Activated CD8-positive, alpha-beta memory T cell treated with anti-CD3 and anti-CD28 coated beads for 48 hours (primary cell): ENCODE data around the gene GABBR2.
"Not testable (repeated sequence)": the region's sequence is repeated elsewhere in the genome, so short reads cannot be mapped to it uniquely, and the experiment has no call there.

Experiments used
- DNase-seq, 3 experiments: peaks; one replicate each; pipeline ENCODE4 v3.0.0-alpha.2; 2020; ENCODE audit warnings: low read depth in 2 of 3, low spot score in 2 of 3

Gene GABBR2

GRCh38 chr9:98517761-98518160, 191.0 kb downstream of the GABBR2 start:
- DNase-seq: no peak

- no peak for DNase-seq
These were observed 191.7 kb downstream of the GABBR2 start for GRCh38 chr9:98516897-98517503.

DNA sequence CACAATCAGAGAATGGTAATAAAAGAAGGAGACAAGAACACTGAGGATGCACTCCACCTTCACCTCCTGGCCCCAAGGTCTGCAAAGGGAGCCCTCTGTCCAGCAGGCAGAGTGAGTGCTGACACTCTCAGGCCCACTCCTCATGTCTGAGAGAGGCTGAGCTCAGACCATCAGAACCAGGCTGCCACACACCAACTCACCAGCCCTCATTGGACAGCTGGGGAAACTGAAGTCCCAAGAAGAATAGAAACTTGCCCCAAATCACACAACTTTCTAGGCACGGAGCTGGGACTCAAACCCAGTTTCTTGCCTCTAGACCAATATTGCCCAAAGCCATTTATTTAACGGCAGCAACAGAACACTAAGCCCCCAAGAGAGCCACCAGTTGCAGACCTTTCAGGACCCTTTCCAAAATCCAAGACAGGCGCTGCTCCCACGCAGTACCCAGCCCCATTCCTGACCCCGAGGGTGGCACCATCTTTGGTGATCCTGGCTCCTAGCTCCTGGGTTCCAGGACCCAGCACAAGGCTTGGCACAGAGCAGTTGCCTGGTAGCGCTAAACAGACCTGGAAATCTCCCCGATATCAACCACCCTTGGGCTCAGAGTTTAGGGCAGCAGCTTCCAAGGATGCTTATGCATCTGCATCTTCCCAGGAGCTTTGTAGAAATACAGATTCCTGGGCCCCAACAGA, 192.4 kb downstream of the GABBR2 start:
- no peak for DNase-seq

DNA sequence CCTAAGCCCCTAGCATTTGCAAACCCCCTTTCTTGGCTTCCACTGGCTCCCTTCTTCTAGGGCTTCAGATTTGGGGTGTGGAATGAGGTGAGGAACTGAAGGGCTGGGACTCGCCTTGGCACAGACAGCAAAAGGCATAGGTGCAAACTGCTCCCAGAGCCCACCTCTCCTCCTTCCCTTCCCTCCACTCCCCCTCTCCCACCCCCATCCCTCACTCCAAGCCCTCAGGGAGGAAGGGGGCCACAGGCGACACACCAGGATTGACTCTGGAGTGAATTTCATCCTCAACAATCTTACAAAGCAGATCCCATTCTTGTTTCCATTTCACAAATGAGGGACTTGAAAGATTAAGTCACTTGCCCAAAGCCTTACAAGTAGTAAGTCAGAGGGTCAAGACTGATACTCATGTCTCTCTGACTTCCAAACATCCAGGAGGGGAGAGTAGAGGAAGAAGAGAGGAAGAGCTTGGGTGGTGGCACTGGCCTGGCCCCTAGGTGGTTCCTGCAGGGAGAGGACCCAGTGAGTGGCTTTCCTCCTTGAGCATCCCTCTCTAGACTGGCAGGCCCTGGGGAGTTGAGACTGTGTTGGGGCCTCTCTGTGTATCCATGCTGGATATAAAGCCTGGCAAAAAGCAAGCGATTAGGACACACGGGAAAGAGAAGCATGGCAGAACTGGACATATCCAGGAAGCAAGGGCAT, 193.1 kb downstream of the GABBR2 start:
- DNase-seq: no peak

- no peak for DNase-seq
These were observed 193.9 kb downstream of the GABBR2 start for GRCh38 chr9:98514841-98515240.

- not testable (repeated sequence) for DNase-seq
These were observed 200.4 kb downstream of the GABBR2 start for GRCh38 chr9:98508217-98508919.

- DNase-seq: no peak
These were observed 202.2 kb downstream of the GABBR2 start for GRCh38 chr9:98506422-98507054.

DNA sequence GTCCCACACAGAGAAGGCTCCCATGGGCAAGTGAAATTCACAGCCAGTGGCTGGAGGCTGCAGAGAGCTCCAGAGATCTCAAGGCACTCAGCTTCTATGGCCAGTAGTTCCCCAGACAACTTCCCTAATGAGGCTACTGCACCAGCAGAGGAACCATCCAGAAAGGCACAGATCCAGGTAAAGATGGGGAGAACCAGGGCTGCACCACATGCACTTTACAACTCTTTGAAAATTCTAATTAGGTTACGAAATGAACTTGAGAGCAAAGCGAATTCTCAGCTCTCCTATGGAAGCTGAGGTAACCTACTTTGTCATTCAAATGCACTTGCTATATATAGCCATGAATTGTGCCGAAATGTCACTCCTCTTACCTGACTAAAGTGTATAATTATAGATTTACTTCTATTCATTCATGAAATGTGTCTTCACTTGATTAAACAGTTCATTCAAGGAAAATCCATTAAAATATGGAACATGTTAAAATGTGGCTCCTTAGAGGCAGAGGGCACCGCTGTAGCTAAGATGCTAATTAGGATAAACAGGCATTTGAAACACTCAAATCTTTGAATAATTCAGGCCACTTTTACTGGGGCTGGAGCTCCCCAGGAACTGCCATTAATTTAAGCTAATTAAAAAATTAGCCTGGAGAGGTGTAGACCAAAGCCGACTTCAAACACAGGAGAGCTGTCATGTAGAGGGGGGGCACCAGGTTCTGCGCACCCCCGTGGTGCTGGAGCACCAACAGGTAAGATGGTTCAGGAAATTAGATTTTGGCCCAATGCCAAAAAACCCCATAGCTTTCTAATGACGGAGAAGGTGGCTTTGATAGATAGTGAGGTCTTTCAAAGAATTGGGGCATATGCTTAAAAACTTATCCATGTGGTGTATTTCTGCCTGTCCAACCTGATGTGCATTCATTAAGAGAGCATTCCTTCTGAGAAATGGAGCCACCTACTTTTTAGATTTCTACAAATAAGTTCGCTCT, 204.1 kb downstream of the GABBR2 start:
- DNase-seq: no peak

DNA sequence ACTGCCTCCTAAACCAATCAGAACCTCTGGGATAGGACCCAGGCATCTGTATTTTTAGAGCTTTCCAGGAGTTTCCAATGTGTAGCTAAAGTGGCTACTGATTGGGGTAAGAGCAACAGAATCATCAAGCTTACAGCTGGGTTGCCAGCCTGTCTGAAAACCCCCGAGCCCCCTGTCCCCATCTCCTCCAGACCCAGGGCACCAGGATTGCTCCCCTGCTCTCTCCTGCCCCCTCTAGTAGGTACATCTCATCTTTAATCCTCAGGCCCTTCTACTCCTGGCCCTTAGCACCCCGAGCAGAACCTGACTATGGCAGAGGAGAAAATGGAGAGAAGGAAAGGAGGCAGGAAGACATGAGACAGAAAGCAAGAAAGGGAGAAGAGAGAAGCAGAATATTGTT, 204.9 kb downstream of the GABBR2 start:
- DNase-seq: no peak

- DNase-seq: no peak
These were observed 205.8 kb downstream of the GABBR2 start for GRCh38 chr9:98502976-98503325.

- DNase-seq: no peak
These were observed 206.3 kb downstream of the GABBR2 start for GRCh38 chr9:98502311-98502975.

GRCh38 chr9:98501819-98502218, 206.9 kb downstream of the GABBR2 start:
- DNase-seq: no peak

GRCh38 chr9:98501259-98501658, 207.5 kb downstream of the GABBR2 start:
- DNase-seq: not testable (repeated sequence)

DNA sequence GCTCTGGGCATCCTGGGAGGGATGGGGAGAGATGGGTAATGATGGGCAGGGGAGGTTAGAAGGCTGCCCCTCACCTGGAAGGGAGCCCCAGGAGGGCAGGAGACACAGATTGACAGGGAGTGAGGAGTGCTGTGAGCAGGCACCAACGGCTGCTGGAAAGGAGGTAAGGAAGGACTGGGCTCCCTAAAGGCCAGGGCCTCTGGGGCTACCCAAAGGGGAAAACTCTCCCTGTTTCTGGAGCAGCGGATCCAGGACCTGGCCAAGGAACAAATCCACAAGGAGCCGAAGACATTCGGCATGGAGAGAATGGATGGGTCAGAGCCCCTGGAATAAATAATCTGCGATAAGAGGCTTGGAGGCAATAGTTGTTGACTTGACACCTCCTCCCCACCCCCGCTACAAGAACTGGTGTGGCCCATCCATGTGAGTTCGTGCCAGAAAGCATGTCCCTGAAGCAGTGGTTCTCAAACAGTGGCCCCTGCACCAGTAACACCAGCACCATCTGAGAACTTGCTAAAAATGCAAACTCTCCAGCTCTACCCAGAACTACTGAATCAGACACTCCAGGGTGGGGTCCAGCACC, 208.3 kb downstream of the GABBR2 start:
- DNase-seq: no peak

DNA sequence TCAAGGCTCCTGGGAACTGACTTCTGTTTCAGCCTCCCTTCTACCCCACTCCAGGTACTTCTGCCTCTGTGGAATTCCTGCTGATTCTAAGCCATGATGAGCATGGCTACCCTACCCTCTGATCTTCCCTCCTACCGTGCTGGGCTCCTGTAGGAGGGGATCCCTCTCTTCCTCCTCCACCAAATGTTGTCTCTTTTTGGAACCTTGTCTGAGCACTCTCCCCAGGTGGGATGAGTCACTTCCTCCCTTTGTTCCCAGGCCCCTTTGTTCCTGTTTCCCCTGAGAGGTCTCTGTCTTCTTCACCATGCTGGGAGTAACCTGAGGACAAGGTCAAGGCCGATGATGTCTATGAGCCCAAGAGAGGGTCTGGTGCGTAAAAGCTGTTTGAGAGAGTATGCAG, 213.2 kb downstream of the GABBR2 start:
- DNase-seq: no peak

- no peak for DNase-seq
These were observed 213.9 kb downstream of the GABBR2 start for GRCh38 chr9:98494852-98495251.

GRCh38 chr9:98491828-98492227, 216.9 kb downstream of the GABBR2 start:
- no peak for DNase-seq

GRCh38 chr9:98491231-98491651, 217.5 kb downstream of the GABBR2 start:
- DNase-seq: no peak

DNA sequence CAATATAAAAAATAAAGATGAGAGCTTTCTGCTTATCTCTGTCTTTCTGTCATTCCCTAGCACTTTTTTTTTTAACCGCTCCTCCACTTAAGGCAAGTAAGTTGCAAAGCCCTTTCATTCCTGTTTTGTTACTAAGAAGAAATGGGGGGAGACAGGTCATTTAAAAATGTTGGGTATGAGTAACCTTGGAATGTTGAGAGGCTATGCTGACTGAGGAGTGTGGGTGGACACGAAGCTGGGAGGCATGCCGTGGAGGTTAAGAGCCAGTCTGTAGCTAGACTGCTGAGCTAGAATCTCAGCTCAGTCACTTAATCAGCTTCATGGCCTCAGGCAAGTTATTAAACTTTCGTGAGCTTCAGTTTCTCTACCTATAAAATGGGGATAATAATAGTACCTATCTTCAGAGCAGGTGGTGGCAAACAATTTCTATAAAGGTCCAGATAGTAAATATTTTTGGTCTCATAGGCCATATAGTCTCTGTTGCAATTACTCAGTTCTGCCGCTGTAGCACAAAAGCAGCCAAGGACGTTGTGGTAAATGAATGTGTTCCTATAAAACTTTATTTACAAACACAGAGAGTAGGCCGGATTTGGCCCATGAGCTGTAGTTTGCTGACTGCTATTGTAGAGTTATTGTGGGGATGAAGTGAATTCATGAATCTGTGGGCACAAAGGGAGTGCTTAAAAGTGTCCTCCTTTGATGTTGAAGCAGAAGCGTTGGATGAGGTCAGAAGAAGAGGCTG, 220.0 kb downstream of the GABBR2 start:
- no peak for DNase-seq
